Body of pancreas (tissue), 4 donors: ENCODE results near the gene IGF2BP2.

Source experiments
- CTCF ChIP-seq, 7 experiments: fragments of 450-650 bp in 4 of 7; fragments of 200-600 bp in 3 of 7; sonication (generic) in 3 of 7; IDR thresholded peaks; one replicate each; pipeline ENCODE4 v1.5.1; 2016 to 2019; ENCODE audit warnings: antibody characterized with exemption in 7 of 7
- POLR2A ChIP-seq, 3 donors: fragments of 450-650 bp; IDR thresholded peaks; one replicate each; pipeline ENCODE4 v1.6.1; 2016; ENCODE audit warnings: antibody characterized with exemption in 3 of 3, mild to moderate bottlenecking in 2 of 3

- no peak for TF ChIP-seq CTCF (IDR thresholded peaks at IDR 0.05)
- no peak for TF ChIP-seq POLR2A (IDR thresholded peaks at IDR 0.05)
These were observed 21.2 kb upstream of the IGF2BP2 start for GRCh38 chr3:185846037-185846436.
